ENCODE measurements around the gene CYTH1. TPM values are rescaled to one million over a fixed set of nuclear protein-coding genes. Genes with fewer than 3 reads are reported as not detected.
"Not testable (repeated sequence)": the region's sequence is repeated elsewhere in the genome, so short reads cannot be mapped to it uniquely, and the experiment has no call there.

The CYTH1 gene
- total RNA-seq, 1 experiment from 2014 or later, result 69.2 TPM

DNA sequence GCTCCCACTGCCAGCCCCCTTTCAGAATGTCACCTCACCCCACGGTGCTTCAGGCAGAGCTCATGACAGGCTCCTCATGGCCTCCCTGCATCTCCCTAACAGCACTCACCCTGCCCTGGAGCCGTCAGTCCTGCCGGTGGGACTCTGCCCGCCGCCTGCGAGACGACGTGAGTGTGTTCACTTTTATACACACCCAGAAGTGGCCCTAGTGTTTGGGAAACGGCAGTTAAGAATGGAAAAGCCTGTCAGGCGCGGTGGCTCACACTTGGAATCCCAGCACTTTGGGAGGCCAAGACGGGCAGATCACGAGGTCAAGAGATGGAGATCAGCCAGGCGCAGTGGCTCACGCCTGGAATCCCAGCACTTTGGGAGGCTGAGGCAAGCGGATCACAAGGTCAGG is 12.3 kb upstream of the CYTH1 start:
- no peak for DNase-seq (ENCODE audit: low read depth, low spot score)
- in situ Hi-C loops (cut with HindIII; ENCODE audit: low pct_unique_long_range_greater_than_20kb, low sequenced_read_pairs), result no loop called here

DNA sequence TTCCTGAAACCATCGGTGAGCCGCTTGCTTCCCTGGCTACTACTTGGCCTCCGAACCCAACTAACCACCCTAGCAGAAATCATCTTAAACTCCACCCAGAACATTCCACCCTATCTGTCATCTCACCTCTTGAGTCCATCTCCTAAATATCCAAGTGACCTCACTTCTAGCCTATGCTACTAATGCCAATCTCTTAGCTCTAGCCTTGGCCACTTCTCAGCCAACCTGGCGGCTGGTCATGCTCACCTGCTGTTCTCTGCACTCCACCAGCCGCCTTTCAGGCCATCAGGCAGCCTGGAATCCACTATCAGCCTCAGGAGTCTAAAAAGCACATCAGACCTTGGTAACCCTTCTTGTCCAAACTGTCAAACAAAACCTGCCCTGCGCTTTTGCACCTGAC is 11.9 kb upstream of the CYTH1 start:
- DNase-seq (ENCODE audit: low read depth, low spot score), result no peak
- in situ Hi-C loops (cut with HindIII; ENCODE audit: low pct_unique_long_range_greater_than_20kb, low sequenced_read_pairs), result no loop called here

DNA sequence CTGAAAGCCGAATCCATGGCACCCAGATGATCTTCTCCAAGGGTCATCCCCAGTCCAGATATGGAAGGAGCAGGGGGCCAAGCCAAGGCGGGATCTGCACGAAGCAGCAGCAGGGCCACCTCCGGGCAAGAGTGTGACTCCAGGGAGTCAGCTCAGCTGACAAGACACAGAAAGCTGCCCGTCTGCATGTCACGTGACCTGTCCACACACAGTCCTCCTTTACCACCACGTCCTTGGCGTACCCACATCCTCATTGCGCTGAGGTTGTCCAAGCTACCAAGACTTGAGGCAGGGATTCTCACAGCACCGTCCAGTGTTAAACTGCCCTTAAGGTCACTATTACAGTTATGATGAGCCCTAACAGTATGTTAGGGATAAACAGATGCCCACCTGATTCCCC is 11.3 kb upstream of the CYTH1 start:
- peak; percentile 78 for DNase-seq (ENCODE audit: low read depth, low spot score)
- in situ Hi-C loops (cut with HindIII; ENCODE audit: low pct_unique_long_range_greater_than_20kb, low sequenced_read_pairs), result no loop called here

GRCh38 chr17:78791840-78792709 is 10.0 kb upstream of the CYTH1 start:
- no peak for DNase-seq (ENCODE audit: low read depth, low spot score)
- in situ Hi-C loops (cut with HindIII; ENCODE audit: low pct_unique_long_range_greater_than_20kb, low sequenced_read_pairs), result no loop called here

GRCh38 chr17:78790552-78790951 is 8.5 kb upstream of the CYTH1 start:
- in situ Hi-C loops (cut with HindIII; ENCODE audit: low pct_unique_long_range_greater_than_20kb, low sequenced_read_pairs), result no loop called here
- no peak for DNase-seq (ENCODE audit: low read depth, low spot score)

GRCh38 chr17:78789663-78790181 is 7.6 kb upstream of the CYTH1 start:
- DNase-seq (ENCODE audit: low read depth, low spot score), result no peak
- in situ Hi-C loops (cut with HindIII; ENCODE audit: low pct_unique_long_range_greater_than_20kb, low sequenced_read_pairs), result no loop called here

- no peak for DNase-seq (ENCODE audit: low read depth, low spot score)
- in situ Hi-C loops (cut with HindIII; ENCODE audit: low pct_unique_long_range_greater_than_20kb, low sequenced_read_pairs), result no loop called here
Observed at GRCh38 chr17:78789149-78789662, 7.1 kb upstream of the CYTH1 start.

- in situ Hi-C loops (cut with HindIII; ENCODE audit: low pct_unique_long_range_greater_than_20kb, low sequenced_read_pairs), result no loop called here
- no peak for DNase-seq (ENCODE audit: low read depth, low spot score)
Observed at GRCh38 chr17:78788451-78788850, 6.4 kb upstream of the CYTH1 start.

DNA sequence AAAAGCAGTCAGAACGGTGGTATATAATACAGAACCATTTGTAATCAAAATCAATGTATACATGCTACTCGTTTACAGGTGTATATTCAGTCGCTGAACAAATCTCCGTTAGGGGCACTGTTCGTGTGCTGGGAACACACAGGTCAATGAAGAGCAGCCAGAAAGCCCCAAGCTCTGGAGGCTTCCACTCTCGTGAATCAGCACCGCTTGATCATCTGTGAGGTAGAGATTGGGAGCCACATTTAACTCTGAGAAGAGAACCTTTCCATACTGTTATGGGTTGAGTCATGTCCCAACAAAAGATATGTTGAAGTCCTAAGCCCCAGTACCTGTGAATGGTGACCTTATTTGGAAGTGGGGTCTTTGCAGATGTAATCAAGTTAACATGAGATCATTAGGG is 5.4 kb upstream of the CYTH1 start:
- in situ Hi-C loops (cut with HindIII; ENCODE audit: low pct_unique_long_range_greater_than_20kb, low sequenced_read_pairs), result no loop called here
- peak; percentile 79 for DNase-seq (ENCODE audit: low read depth, low spot score)

DNA sequence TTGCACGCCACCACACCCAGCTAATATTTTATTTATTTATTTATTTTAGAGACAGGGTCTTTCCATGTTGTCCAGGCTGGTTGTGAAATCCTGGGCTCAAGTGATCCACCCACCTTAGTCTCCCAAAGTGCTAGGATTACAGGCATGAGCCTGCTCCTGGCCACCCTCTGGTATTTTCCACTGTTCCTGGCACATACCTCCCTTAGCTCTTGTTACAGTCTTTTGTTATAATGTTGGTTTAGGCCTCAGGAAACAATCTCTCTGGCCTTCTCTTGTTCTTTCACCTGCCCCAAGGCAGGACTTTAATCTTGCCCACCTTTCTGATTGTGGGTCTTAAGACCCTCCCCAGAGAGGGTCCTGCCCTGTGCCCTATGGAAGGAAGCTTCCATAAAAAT is 3.6 kb upstream of the CYTH1 start:
- in situ Hi-C loops (cut with HindIII; ENCODE audit: low pct_unique_long_range_greater_than_20kb, low sequenced_read_pairs), result no loop called here
- DNase-seq (ENCODE audit: low read depth, low spot score), result no peak

- DNase-seq (ENCODE audit: low read depth, low spot score), result no peak
- in situ Hi-C loops (cut with HindIII; ENCODE audit: low pct_unique_long_range_greater_than_20kb, low sequenced_read_pairs), result no loop called here
Observed at GRCh38 chr17:78785011-78785662, 3.1 kb upstream of the CYTH1 start.

GRCh38 chr17:78784352-78784751 is 2.3 kb upstream of the CYTH1 start:
- in situ Hi-C loops (cut with HindIII; ENCODE audit: low pct_unique_long_range_greater_than_20kb, low sequenced_read_pairs), result no loop called here
- DNase-seq (ENCODE audit: low read depth, low spot score), result no peak

DNA sequence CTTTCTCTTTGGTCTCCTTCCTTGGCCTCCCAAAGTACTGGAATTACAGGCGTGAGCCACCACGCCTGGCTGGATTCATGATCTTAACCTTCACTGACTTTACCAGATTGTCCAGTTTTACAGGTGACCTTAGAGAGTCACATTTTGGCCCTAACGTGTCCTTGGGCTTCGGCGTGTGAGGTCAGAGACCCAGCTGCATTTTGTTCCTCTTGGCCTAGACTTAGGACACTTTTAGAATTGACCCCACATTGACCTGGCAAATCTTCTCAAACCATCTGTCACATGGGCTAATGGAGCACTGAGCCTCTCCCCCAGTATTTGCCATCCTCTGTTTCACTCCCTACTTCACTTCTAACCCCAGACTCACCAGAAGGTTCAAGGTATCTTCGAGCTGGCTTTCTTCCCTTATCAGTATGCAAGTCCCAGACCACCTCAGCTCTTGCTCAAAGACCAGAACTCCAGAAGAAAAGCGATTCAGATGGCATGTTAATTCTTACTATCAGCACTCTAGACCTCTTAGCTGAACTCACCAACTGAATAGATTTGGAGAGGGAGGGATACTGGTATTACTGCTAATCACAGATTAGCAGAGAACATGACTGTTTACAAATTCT is 1.7 kb upstream of the CYTH1 start:
- DNase-seq (ENCODE audit: low read depth, low spot score), result no peak
- in situ Hi-C loops (cut with HindIII; ENCODE audit: low pct_unique_long_range_greater_than_20kb, low sequenced_read_pairs), result no loop called here

GRCh38 chr17:78781104-78781892 is 775 bp downstream of the CYTH1 start:
- peak; percentile 64 for DNase-seq (ENCODE audit: low read depth, low spot score)
- in situ Hi-C loops (cut with HindIII; ENCODE audit: low pct_unique_long_range_greater_than_20kb, low sequenced_read_pairs), result no loop called here

- no peak for DNase-seq (ENCODE audit: low read depth, low spot score)
- in situ Hi-C loops (cut with HindIII; ENCODE audit: low pct_unique_long_range_greater_than_20kb, low sequenced_read_pairs), result no loop called here
Observed at GRCh38 chr17:78780335-78780734, 1.7 kb downstream of the CYTH1 start.

DNA sequence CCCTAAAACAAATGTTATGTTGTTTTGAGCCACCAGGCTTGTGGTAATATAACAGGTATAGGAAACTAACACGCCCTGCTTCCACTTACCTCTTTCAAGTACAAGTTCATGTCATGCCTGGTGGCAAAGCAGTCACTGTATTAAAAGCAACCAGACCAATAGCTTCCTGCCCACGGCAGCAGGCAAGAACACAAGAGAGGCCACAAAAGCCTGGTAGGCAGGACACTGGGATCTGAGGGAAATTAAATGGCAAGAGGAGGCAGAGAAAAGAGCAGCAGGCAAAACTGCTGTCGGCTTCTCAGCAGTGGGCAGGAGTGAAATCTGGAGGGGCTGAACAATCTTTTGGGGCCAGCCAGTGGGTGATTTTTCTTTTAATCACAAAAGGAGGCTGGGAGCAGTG is 2.2 kb downstream of the CYTH1 start:
- in situ Hi-C loops (cut with HindIII; ENCODE audit: low pct_unique_long_range_greater_than_20kb, low sequenced_read_pairs), result no loop called here
- DNase-seq (ENCODE audit: low read depth, low spot score), result no peak

DNA sequence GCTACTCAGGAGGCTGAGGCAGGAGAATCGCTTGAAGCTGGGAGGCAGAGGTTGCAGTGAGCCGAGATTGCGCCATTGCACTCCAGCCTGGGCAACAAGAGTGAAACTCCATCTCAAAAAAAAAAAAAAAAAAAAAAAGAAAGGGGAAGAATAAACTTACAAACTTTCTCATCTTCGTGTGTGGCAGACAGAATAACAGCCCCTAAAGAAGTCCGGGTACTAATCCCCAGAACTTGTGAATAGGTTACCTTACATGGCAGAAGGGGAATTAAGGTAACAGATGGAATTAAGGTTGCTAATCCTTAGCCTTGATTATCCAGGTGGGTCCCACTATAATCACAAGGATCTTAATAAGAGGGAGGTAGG is 2.8 kb downstream of the CYTH1 start:
- DNase-seq (ENCODE audit: low read depth, low spot score); in situ Hi-C loops (cut with HindIII; ENCODE audit: low pct_unique_long_range_greater_than_20kb, low sequenced_read_pairs): not testable (repeated sequence)

GRCh38 chr17:78777881-78778280 is 4.2 kb downstream of the CYTH1 start:
- no peak for DNase-seq (ENCODE audit: low read depth, low spot score)
- in situ Hi-C loops (cut with HindIII; ENCODE audit: low pct_unique_long_range_greater_than_20kb, low sequenced_read_pairs), result no loop called here

Measured in SK-MEL-5 (cell line).